ENCODE measurements around the gene GABBR1. TPM values are rescaled to one million over a fixed set of nuclear protein-coding genes. Genes with fewer than 3 reads are reported as not detected.

The GABBR1 gene
- 7.3 and 8.8 TPM in 2 replicates for total RNA-seq (ENCODE audit: low replicate concordance)

GRCh38 chr6:29632789-29633533, at the start of gene GABBR1:
Gene GABBR1 (minus strand): TSS chr6:29633183. CDS start chr6:29632385, 798 bp downstream.

GRCh38 chr6:29680904-29681303, 47.9 kb upstream of the GABBR1 start, which contains the start of gene ZFP57:
Gene ZFP57 (minus strand): TSS chr6:29681152. CDS start chr6:29677003, 4,149 bp downstream.

GRCh38 chr6:29656798-29657197, 23.8 kb upstream of the GABBR1 start, which contains the start of gene MOG:
Gene MOG (plus strand): TSS chr6:29657092. CDS start chr6:29657210, 118 bp downstream.

GRCh38 chr6:29584821-29585220, 48.2 kb downstream of the GABBR1 start, which contains the start of gene OR2H2:
Gene OR2H2 (plus strand): TSS chr6:29585121. CDS start chr6:29587945, 2,824 bp downstream.

GRCh38 chr6:29559524-29560287, 73.3 kb downstream of the GABBR1 start, which contains the start of gene UBD:
Gene UBD (minus strand): TSS chr6:29559732. CDS start chr6:29559701, 31 bp downstream.

Other genes starting within 250 kb of the GABBR1 start
- gene OR12D2, start 237.6 kb downstream of the GABBR1 start, total RNA-seq (ENCODE audit: low replicate concordance): not detected in 2 replicates
- not detected in 2 replicates for gene OR12D1, start 218.3 kb downstream of the GABBR1 start, total RNA-seq (ENCODE audit: low replicate concordance)
- not detected in 2 replicates for gene OR10C1, start 193.9 kb downstream of the GABBR1 start, total RNA-seq (ENCODE audit: low replicate concordance)
- not detected in 2 replicates for gene OR11A1, start 176.1 kb downstream of the GABBR1 start, total RNA-seq (ENCODE audit: low replicate concordance)
- not detected in 2 replicates for gene OR2H1, start 176.0 kb downstream of the GABBR1 start, total RNA-seq (ENCODE audit: low replicate concordance)
- not detected in 2 replicates for gene MAS1L, start 145.2 kb downstream of the GABBR1 start, total RNA-seq (ENCODE audit: low replicate concordance)
- not detected in 2 replicates for gene UBD, start 73.5 kb downstream of the GABBR1 start, total RNA-seq (ENCODE audit: low replicate concordance)
- not detected in 2 replicates for gene OR2H2, start 48.1 kb downstream of the GABBR1 start, total RNA-seq (ENCODE audit: low replicate concordance)
- gene MOG, start 23.9 kb upstream of the GABBR1 start, total RNA-seq (ENCODE audit: low replicate concordance): not detected in 2 replicates
- 0.82 TPM in 1 of 2 replicates, not detected in the other for gene ZFP57, start 48.0 kb upstream of the GABBR1 start, total RNA-seq (ENCODE audit: low replicate concordance)
- 10.2 and 19.8 TPM in 2 replicates for gene HLA-F, start 90.3 kb upstream of the GABBR1 start, total RNA-seq (ENCODE audit: low replicate concordance)
- gene HLA-G, start 194.6 kb upstream of the GABBR1 start, total RNA-seq (ENCODE audit: low replicate concordance): 0.35 TPM in 1 of 2 replicates, not detected in the other

Data from smooth muscle cell of the coronary artery (primary cell).